ENCODE data around the gene ADGRG3.
A peak's percentile ranks its signal among the peaks of the same experiment; 100 is the strongest.
"Not testable (repeated sequence)": the region's sequence is repeated elsewhere in the genome, so short reads cannot be mapped to it uniquely, and the experiment has no call there.

The ADGRG3 gene

DNA sequence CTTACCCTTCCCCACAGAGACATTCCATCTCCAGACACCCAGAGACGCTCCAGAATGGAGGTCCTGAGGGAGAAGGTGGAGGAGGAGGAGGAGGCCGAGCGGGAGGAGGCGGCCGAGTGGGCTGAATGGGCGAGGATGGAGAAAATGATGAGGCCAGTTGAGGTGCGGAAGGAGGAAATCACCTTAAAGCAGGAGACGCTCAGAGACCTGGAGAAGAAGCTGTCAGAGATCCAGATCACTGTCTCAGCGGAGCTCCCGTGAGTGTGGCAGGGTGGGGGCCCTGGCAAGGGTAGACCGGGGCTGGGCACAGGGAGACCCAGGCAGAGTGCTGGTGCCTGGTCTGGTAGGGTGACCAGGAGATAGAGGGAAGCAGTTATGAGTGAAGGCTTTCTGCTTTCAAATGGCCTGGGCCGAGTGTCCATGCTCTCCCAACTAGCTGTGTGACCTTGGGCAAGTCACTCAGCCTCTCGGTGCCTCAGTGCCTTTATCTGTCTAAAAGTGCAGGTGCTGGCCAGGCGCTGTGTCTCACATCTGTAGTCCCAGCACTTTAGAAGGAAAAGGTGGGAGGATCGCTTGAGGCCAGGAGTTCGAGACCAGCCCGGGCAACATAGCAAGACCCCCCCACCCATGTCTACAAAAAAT, 29.9 kb downstream of the ADGRG3 start:
- no peak for DNase-seq (ENCODE audit: low spot score)

DNA sequence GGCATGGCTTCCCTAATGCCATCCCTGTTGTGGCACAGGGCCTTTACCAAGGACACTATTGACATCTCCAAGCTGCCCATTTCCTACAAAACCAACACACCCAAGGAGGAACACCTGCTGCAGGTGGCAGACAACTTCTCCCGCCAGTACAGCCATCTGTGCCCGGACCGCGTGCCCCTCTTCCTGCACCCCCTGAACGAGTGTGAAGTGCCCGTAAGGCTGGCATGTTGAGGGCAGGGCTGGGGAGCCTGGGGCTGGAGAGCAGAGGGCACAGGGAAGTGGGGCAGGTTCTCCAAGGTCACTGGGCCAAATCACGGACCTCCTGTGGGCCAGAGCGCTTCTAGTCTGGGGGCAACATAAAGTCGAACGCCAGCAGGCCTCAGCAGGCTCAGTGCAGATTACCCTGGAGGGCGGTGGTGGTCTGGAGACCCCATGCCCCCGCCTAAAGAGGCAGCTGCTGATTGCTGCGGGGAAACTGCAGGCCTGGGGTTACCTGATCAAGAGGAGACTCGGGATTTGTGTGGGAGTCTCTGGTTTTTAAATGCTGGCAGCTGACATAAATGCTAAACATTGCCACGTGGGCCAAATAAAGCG, 30.8 kb downstream of the ADGRG3 start:
- DNase-seq (ENCODE audit: low spot score) = no peak

DNA sequence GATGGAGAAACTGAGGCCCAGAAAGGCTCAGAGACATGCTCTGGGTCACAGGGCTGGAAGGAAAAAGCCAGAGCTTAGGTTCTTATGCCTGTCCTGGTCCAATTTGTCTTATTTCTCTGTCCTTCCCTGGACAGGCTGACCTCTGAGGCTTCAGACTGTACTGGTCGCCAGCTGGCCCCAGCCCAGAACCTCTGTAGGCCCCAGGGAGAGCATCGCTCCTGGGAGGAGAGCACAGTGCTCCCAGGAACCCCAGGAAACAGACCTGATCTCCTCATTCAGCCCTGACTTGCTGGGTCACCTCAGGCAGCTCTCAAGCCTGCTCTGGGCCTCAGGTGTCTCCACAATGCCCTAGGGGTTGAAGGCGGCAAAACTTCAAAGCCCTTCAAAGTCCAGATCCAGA, 31.4 kb downstream of the ADGRG3 start:
- DNase-seq (ENCODE audit: low spot score) = no peak

DNA sequence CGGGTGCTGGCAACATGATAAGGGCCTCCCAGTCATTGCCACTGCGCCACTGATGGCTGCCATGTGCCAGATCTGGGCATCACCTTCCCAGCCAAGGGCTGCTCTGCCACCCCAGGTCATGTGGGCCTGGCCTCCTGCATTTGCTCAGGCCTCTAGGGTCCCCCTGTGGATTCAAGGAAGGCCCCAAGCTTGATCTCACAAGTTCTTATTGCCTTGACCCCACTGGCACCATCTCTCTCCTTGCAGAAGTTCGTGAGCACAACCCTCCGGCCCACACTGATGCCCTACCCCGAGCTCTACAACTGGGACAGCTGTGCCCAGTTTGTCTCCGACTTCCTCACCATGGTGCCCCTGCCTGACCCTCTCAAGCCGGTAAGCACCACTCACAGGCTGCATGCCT, 31.8 kb downstream of the ADGRG3 start:
- DNase-seq (ENCODE audit: low spot score) = no peak

DNA sequence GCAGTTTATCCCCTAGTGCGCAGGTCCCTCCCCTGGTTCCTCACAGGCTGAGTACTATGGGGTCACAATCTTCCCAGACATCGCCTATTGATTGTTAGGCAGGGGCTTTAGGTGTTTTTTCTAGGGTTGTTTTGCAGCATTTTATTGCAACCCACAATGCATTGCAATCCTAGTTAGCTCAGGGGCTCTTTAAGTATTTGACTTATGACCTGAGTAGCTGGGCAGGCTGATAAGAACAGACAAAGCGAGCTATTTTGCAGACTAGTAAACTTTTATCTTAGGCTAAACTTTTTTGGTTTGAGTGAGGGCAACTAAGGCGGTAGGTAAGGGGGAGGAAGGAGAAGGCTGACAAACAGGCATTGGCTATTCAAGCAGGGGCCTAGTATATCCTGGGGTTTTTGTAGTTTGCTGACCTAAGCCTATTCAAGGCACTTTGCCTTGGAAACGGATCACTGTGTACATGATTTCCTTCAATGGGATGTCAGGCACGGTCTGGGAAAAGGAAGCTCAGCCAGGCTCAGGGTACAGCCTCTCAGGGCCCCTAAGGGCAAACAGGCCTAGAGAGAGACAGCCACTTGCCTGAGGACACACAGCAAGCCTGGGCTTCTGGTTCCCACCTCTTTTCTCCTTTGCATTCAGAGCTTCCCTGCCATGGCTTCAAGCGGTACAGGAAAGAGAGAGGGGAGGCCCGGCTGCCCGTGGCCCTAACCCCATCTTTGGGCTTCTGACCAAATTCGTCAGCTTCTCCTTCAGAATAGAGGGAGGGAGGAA, 32.9 kb downstream of the ADGRG3 start:
- DNase-seq (ENCODE audit: low spot score) = peak; percentile 36

DNA sequence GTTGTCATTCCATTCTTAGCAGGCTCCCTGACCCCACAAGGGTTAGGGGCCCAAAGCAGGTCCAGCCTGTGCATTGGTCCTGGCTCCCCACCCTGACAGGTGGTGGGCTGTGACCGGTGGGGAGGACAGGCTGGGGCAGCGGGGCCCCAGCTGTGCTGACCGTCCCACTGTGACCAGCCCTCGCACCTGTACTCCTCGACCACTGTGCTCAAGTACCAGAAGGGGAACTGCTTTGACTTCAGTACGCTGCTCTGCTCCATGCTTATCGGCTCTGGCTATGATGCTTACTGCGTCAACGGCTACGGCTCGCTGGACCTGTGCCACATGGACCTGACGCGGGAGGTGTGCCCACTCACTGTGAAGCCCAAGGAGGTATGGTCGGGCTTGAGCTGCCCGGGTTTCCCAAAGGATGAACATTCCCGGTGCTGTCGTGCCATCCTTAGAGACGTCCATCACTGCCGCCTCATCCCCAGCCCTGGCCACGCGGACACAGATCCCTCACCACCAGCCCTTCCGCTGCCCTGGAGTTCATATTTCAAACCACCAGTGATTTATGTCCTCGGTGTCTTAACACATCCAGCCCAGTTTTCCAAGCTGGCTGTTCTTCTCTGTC, 33.8 kb downstream of the ADGRG3 start:
- no peak for DNase-seq (ENCODE audit: low spot score)

DNA sequence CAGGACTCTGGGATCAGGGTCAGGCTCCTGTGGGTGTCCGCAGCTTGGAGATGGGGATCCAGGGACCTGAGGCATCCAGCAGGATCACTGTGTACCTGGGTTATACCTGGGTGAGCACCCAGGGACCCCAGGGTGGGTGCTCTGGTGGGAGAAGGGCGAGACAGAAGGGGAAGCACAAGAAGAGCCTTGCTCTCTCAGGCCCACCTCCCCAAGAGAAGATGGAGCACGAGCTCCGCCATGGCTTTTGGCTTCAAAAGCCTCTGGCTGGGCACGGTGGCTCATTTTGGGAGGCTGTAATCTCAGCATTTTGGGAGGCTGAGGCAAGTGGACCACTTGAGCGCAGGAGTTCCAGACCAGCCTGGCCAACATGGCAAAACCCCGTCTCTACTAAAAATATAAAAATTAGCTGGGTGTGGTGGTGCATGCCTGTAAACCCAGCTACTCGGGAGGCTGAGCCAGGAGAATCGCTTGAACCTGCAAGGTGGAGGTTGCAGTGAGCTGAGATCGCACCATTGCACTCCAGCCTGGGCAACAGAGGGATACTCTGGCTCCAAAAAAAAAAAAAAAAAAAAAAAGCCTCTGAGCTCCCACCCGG, 35.4 kb downstream of the ADGRG3 start:
- no peak for DNase-seq (ENCODE audit: low spot score)

DNA sequence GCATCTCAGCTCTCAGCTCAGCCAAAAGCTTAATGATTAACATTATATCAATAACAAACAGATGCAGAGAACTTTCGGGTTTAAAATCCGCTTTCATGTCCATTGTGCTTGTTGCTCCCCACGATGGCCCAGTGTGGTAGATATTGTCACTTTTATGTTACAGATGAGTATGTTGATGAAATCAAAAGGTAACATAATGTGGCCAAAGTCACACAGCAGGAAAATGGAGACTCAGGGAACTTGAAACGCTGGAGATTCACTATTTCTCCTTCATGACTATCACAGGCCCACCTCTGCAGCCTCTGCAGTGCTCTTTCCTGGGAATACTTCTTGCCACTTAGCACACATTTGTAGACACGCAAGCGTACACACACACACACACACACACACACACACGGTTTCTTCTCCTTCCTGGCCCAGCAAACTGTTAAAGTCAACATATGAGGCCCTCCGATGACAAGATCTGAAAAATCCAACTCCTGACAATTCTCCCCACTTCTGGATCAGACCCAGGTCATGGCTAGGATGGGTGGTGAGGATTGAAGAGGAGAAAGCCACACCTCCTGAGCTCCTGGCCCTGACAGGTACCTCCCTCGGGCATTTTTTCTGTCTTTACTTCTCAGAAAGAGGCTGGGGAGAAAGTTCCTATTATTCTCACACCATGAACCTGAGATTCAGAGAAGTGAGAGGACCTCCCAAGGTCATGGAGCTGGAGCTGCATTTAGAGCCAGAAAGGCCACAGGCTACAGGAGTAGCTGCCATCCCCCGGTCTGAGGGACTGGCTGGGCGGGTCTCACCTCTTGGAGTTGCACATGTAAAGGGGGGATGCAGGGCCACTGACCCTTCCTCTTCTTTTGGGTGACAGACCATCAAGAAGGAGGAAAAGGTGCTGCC, 36.2 kb downstream of the ADGRG3 start:
- peak; percentile 48 for DNase-seq (ENCODE audit: low spot score)

DNA sequence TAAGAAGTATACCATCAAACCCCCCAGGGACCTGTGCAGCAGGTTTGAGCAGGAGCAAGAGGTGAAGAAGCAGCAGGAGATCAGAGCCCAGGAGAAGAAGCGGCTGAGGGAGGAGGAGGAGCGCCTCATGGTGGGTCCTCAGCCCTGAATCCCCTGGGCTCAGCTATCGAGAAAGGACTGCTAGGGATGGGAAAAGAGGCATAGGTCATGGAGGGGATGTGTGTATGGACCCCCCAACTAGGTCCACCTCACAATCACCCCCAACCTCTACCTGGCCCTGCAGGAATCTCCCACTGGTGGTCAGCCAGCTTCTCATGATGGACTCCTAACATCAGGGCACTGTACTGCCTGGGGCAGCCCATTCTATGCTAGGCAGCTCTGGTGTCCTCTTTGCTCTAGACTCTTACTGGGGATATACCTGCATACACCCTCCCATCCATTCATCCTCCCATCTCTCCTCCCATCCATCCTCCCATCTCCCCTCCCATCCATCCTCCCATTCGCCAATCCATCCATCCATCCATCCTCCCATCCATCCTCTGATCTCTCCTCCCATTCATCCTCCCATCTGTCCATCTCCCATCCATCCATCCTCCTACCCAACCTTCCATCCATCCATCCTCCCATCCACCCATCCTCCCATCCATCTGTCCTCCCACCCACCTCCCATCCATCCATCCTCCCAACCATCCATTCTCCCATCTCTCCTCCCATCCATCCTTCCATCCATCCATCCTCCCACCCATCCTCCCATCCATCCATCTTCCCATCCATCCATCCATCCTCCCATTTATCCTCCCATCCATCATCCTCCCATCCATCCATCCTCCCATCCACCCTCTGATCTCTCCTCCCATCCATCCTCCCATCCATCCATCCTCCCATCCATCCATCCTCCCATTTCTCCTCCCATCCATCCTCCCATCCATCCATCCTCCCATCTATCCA, 37.1 kb downstream of the ADGRG3 start:
- no peak for DNase-seq (ENCODE audit: low spot score)

DNA sequence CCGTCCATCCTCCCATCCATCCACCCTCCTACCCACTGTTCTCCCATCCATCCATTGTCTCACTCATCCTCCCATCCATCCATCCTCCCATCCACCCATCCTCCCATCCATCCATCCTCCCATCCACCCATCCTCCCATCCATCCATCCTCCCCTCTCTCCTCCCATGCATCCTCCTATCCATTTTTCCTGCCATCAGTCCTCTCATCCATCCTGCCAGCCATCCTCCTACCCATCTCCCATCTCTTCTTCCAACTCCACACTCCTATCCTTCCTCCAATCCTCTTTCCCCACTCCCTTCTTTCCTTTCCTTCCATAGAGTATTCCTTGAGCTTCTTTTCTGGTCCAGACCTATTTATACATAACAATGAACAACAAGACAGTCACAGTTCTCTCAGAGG, 38.6 kb downstream of the ADGRG3 start:
- no peak for DNase-seq (ENCODE audit: low spot score)

DNA sequence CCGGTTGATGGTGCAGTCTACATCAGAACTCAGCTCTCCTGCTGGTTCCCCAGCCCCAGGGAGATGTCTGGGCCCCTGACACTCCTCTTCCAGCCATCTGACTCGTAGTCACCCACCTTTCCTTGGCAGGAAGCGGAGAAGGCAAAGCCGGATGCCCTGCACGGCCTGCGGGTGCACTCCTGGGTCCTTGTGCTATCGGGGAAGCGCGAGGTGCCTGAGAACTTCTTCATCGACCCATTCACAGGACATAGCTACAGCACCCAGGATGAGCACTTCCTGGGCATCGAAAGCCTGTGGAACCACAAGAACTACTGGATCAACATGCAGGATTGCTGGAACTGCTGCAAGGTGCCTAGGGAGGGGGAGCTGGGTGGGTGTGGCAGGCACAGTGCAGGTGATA, 39.2 kb downstream of the ADGRG3 start:
- no peak for DNase-seq (ENCODE audit: low spot score)

DNA sequence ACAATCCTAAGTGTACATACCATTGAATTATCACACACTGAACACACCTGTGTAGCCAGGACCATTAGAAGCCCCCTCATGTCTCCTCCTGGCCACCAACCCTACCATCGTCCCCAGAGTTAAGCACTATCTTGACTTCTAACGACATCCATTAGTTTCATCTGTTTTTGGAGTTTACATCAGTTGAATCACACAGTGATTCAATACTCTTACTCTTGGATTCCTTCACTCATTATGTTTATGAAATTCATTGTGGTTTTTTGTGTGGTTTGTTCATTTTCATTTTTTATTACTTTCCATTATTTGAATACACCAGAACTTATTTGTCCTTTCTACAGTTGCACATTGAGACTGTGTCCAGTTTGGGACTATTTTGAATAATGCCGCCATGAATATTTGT, 40.1 kb downstream of the ADGRG3 start:
- no peak for DNase-seq (ENCODE audit: low spot score)

DNA sequence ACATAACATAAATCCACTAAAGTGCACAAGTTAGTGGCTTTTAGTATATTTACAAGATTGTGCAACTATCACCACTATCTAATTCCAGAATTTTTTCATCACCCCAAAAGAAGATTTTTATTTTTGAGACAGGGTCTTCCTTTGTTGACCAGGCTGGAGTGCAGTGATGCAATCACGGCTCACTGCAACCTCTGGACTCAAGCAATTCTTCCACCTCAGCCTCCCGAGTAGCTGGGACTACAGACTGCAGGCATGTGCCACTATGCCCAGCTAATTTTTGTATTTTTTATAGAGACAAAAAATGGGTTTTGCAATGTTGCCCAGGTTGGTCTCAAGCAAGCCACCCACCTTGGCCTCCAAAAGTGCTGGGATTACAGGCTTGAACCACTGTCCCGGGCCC, 41.6 kb downstream of the ADGRG3 start:
- no peak for DNase-seq (ENCODE audit: low spot score)

DNA sequence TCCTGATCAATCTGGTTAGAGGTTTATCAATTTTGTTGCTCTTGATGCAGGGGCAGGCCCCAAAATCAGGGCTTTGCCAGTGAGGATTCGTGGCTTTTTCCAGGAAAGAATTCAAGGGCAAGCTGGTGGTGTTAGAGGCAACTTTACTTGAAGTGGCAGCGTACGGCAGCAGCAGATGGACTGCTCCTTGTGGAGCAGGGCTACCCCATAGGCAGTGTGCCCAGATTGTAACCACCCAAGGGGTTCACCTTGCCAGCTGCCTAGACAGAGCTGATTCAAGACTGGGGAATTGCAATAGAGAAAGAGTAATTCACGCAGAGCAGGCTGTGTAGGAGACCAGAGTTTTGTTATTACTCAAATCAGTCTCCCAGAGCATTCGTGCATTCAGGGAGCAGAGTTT, 43.2 kb downstream of the ADGRG3 start:
- no peak for DNase-seq (ENCODE audit: low spot score)

DNA sequence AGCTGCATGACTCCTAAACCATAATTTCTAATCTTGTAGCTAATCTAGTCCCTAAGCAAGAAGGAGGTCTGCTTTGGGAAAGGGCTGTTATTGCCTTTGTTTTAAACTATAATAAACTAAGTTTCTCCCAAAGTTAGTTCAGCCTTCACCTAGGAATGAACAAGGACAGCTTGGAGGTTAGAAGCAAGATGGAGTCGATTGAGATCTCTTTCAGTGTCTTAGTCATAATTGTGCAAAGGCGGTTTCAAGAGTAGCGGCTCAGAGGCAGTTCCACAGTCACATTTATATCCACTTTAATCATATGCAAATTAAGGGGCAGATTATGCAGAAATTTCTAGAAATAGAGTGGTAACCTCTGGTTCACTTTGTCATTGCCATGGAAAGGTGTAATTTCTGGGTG, 43.9 kb downstream of the ADGRG3 start:
- no peak for DNase-seq (ENCODE audit: low spot score)

DNA sequence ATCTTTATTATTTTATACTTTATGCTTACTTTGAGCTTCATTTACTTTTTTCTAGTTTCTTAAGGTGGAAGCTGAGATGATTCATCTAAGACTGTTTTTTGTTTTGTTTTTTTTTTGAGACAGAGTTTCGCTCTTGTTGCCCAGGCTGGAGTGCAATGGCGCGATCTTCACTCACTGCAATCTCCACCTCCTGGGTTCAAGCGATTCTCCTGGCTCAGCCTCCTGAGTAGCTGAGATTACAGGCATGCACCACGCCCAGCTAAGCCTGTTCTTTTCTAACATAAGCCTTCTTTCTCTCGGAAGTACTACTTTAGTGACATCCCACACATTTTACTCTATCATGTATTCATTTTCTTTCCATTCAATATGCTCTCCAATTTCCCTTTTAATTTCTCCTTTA, 44.5 kb downstream of the ADGRG3 start:
- not testable (repeated sequence) for DNase-seq (ENCODE audit: low spot score)

DNA sequence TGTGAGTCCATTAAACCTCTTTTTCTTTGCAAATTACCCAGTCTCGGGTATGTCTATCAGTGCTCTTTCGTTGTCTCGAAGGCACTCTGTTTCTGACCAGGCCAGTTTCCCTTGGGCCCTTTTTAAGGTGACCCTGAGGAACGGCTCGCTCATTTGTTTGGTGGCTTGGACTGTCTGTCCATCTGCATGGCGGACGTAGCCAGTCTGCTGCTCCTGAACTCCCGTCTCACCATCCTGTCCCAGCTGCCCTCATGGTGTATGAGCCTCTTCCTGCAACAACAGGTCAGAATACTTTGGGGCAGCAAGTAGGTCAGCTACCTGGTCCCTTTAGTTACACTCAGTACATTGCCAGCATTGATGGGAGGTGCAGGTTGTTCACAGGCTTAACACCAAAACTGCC, 45.5 kb downstream of the ADGRG3 start:
- DNase-seq (ENCODE audit: low spot score) = no peak

DNA sequence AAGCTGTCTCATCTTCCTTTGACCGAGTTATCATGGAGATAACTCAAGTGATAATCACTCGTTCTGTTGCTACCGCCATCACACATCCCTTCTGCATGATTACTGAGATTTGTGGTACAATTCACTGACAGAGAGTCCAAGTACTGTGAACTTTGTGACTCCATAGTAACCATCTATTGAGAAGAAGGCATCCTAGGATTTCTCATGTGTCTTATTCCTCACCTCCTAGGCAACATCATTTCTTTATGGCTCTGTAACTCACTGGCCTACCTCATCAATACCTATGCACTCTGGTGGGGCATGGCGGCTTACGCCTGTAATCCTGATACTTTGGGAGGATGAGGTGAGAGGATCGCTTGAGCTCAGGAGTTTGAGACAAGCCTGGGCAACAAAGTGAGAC, 45.9 kb downstream of the ADGRG3 start:
- DNase-seq (ENCODE audit: low spot score) = no peak

DNA sequence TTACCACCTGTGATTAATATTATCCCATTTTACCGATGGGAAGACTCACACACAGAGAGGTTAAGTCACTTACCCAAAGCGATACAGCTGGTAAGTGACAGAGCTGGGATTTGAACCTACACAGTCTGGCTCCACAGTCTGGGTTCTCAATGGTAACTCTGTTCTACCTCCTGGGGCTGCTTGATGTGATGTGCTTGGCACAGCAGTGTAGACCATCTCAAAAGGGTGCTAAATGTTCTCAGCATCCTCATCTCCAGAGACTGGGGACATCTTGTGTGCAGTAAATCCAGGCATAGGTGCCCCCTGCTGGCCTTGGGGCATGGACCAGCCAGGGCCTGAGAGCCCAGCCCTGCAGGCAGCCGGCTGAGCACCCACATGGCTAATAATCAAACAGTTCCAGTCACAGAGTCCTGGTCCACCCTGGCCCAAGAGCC, 52.1 kb downstream of the ADGRG3 start:
- peak; percentile 72 for DNase-seq (ENCODE audit: low spot score)

All from HuH-7 (cell line).